Caco-2 (cell line): ENCODE measurements around the gene CNIH2. TPM values are rescaled to one million over a fixed set of nuclear protein-coding genes. Genes with fewer than 3 reads are reported as not detected.

Source experiments
- BruUV-seq: library from RNA; stranded (reverse); fragments of 400-500 nt; replicated peaks from 2 replicates; lab custom pipeline; 2021; lab: Mats Ljungman, UMichigan
- CTCF ChIA-PET: fragments of 300-600 bp; sonication (Branson Sonifier 250); formaldehyde crosslinking; loops from one replicate; lab custom pipeline; 2022; ENCODE audit warnings: antibody characterized with exemption; lab: Charles Lee
- POLR2A ChIA-PET: fragments of 300-600 bp; sonication (Branson Sonifier 250); formaldehyde crosslinking; loops from one replicate; lab custom pipeline; 2022; ENCODE audit warnings: antibody characterized with exemption; lab: Charles Lee
- DNase-seq, 2 experiments: peaks; one replicate each; pipeline versions ENCODE4 v3.0.0 to v3.0.0-alpha.2; 2020 to 2022
- H3K27me3 ChIP-seq: replicated peaks from 2 replicates; pipeline ENCODE4 v1.6.0; 2011; ENCODE audit warnings: low read length; ENCODE audit not compliant: control insufficient read depth, insufficient read depth
- H3K36me3 ChIP-seq: 2 replicates; pipeline ENCODE4 v1.5.1; 2011; ENCODE audit warnings: low read length; ENCODE audit not compliant: control insufficient read depth, insufficient read depth
- H3K4me1 ChIP-seq: fragments of 250-450 bp; sonication (Bioruptor Pico); 2 replicates; pipeline ENCODE4 v1.5.1; 2020; ENCODE audit warnings: mild to moderate bottlenecking
- H3K4me3 ChIP-seq: 2 replicates; pipeline ENCODE4 v1.5.1; 2011; ENCODE audit warnings: low read depth, mild to moderate bottlenecking, control low read depth, low read length
- H3K9me3 ChIP-seq: fragments of 250-450 bp; sonication (Bioruptor Pico); 2 replicates; pipeline ENCODE4 v1.5.1; 2020; ENCODE audit warnings: mild to moderate bottlenecking, moderate library complexity
- H3K27ac Mint-ChIP-seq: one replicate; pipeline ENCODE4 v1.8.0; 2022; ENCODE audit warnings: mixed read lengths; ENCODE audit not compliant: unreplicated experiment
- H3K27me3 Mint-ChIP-seq: one replicate; pipeline ENCODE4 v1.8.0; 2022; ENCODE audit warnings: mixed read lengths; ENCODE audit not compliant: insufficient read depth, unreplicated experiment
- H3K36me3 Mint-ChIP-seq: one replicate; pipeline ENCODE4 v1.8.0; 2022; ENCODE audit warnings: mild to moderate bottlenecking, mixed read lengths; ENCODE audit not compliant: insufficient read depth, unreplicated experiment
- H3K4me1 Mint-ChIP-seq: one replicate; pipeline ENCODE4 v1.8.0; 2022; ENCODE audit warnings: low read depth, mixed read lengths; ENCODE audit not compliant: unreplicated experiment
- H3K4me3 Mint-ChIP-seq: one replicate; pipeline ENCODE4 v1.8.0; 2022; ENCODE audit warnings: mild to moderate bottlenecking, moderate library complexity, mixed read lengths; ENCODE audit not compliant: unreplicated experiment
- H3K9me3 Mint-ChIP-seq: one replicate; pipeline ENCODE4 v1.8.0; 2022; ENCODE audit warnings: mixed read lengths; ENCODE audit not compliant: unreplicated experiment
- CTCF ChIP-seq, 2 experiments: fragments of 200-600 bp in 1 of 2; IDR thresholded peaks; 1 replicate in 1 of 2; 2 replicates in 1 of 2; pipeline versions ENCODE4 v1.5.1 to v1.8.0; 2011 to 2022; ENCODE audit warnings: antibody characterized with exemption in 1 of 2, control low read depth in 1 of 2, inconsistent platforms in 1 of 2, low read depth in 1 of 2, low read length in 1 of 2, mild to moderate bottlenecking in 1 of 2, moderate library complexity in 1 of 2; ENCODE audit not compliant: insufficient read depth in 1 of 2, severe bottlenecking in 1 of 2, unreplicated experiment in 1 of 2
- intact Hi-C: fragments of 100-400 bp; cut with micrococcal nuclease; formaldehyde crosslinking; loops from one replicate; pipeline ENCODE4 v1.10.0; 2022; ENCODE audit not compliant: unreplicated experiment
- total RNA-seq: library from RNA; stranded (reverse); gene quantifications from 2 replicates; pipeline ENCODE4 v1.2.3, GENCODE V29; 2022

The CNIH2 gene
- total RNA-seq, 1 experiment from 2014 or later, result 6.1 TPM

GRCh38 chr11:66283461-66284105 is 5.6 kb downstream of the CNIH2 start:
- Mint-ChIP-seq H3K27me3 (no peaks in the 10 kb centered on the region), H3K4me3 (no peak overlapping the region), H3K36me3 (peaks cover 43% of the 10 kb centered on the region), H3K27ac (no peak overlapping the region), H3K4me1 (peaks cover 25% of the 10 kb centered on the region), H3K9me3 (no peaks in the 10 kb centered on the region)
- Histone ChIP-seq H3K4me3 (no peak overlapping the region), H3K9me3 (no peaks in the 10 kb centered on the region), H3K36me3 (peaks cover 5% of the 10 kb centered on the region; the same call in 1 of the 2 replicates), H3K27me3 (no peaks in the 10 kb centered on the region), H3K4me1 (peaks cover 12% of the 10 kb centered on the region)
- DNase-seq, result no peak
- intact Hi-C loops, result no loop called here
- ChIA-PET CTCF (interaction anchor here (0.6 to 1.0 kb wide), 4 partner anchors 8 to 1245 kb away, joined by 3 to 9 read pairs (median 6); partner anchors contain the start of gene TMEM151A), POLR2A (no interaction called here)
- BruUV-seq, result no TSS peak
- peak in 1 of 2 experiments; percentile 15 for TF ChIP-seq CTCF (IDR thresholded peaks at IDR 0.05; ENCODE audit: insufficient read depth in 1 of 2, low read depth in 1 of 2, low read length in 1 of 2, severe bottlenecking in 1 of 2, unreplicated experiment in 1 of 2)

GRCh38 chr11:66284526-66285078 is 6.6 kb downstream of the CNIH2 start:
- peaks cover 42% of the 10 kb centered on the region for H3K36me3 Mint-ChIP-seq
- BruUV-seq, result no TSS peak
- Histone ChIP-seq H3K27me3 (no peaks in the 10 kb centered on the region), H3K9me3 (no peaks in the 10 kb centered on the region), H3K4me3 (no peak overlapping the region), H3K4me1 (peaks cover 12% of the 10 kb centered on the region), H3K36me3 (peaks cover 5% of the 10 kb centered on the region; the same call in 1 of the 2 replicates)
- H3K4me3 Mint-ChIP-seq, result no peak overlapping the region
- POLR2A ChIA-PET, result no interaction called here
- intact Hi-C loops, result no loop called here
- peaks cover 15% of the 10 kb centered on the region for H3K4me1 Mint-ChIP-seq
- no peak for DNase-seq
- no peak overlapping the region for H3K27ac Mint-ChIP-seq
- TF ChIP-seq CTCF (IDR thresholded peaks at IDR 0.05; ENCODE audit: insufficient read depth in 1 of 2, low read depth in 1 of 2, low read length in 1 of 2, severe bottlenecking in 1 of 2, unreplicated experiment in 1 of 2), result no peak
- no peaks in the 10 kb centered on the region for H3K27me3 Mint-ChIP-seq
- CTCF ChIA-PET, result interaction anchor here (0.6 to 0.7 kb wide), 2 partner anchors 12 to 14 kb away, joined by 7 to 9 read pairs; no protein-coding TSS in a partner anchor
- H3K9me3 Mint-ChIP-seq, result no peaks in the 10 kb centered on the region

GRCh38 chr11:66285250-66285947 is 7.4 kb downstream of the CNIH2 start:
- Histone ChIP-seq H3K9me3 (no peaks in the 10 kb centered on the region), H3K36me3 (peaks cover 5% of the 10 kb centered on the region; the same call in 1 of the 2 replicates), H3K4me1 (peaks cover 20% of the 10 kb centered on the region), H3K27me3 (no peaks in the 10 kb centered on the region), H3K4me3 (no peak overlapping the region)
- Mint-ChIP-seq H3K4me3 (no peak overlapping the region), H3K4me1 (peaks cover 18% of the 10 kb centered on the region), H3K36me3 (peaks cover 45% of the 10 kb centered on the region), H3K9me3 (no peaks in the 10 kb centered on the region), H3K27me3 (no peaks in the 10 kb centered on the region), H3K27ac (no peak overlapping the region)
- intact Hi-C loops, result no loop called here
- POLR2A ChIA-PET, result no interaction called here
- peak in 1 of 2 experiments; percentile 25 for DNase-seq
- CTCF ChIA-PET, result interaction anchor here (0.6 kb wide), 1 partner anchor 72 kb away, joined by 3 read pairs; no protein-coding TSS in a partner anchor
- TF ChIP-seq CTCF (IDR thresholded peaks at IDR 0.05; ENCODE audit: insufficient read depth in 1 of 2, low read depth in 1 of 2, low read length in 1 of 2, severe bottlenecking in 1 of 2, unreplicated experiment in 1 of 2), result no peak
- no TSS peak for BruUV-seq
